Activated CD4-positive, alpha-beta T cell treated with anti-CD3 and anti-CD28 coated beads, Interleukin-2, Interleukin-4, amounts not matched to agents 100 ng/mL and 50 ng/mL, durations not matched to agents 16 hours and 8 hours (primary cell): Measurements from ENCODE around the gene MLLT3.

ENCODE experiments used
- DNase-seq: peaks from one replicate; pipeline ENCODE4 v3.0.0-alpha.2; 2020; ENCODE audit warnings: low spot score

Gene MLLT3

DNA sequence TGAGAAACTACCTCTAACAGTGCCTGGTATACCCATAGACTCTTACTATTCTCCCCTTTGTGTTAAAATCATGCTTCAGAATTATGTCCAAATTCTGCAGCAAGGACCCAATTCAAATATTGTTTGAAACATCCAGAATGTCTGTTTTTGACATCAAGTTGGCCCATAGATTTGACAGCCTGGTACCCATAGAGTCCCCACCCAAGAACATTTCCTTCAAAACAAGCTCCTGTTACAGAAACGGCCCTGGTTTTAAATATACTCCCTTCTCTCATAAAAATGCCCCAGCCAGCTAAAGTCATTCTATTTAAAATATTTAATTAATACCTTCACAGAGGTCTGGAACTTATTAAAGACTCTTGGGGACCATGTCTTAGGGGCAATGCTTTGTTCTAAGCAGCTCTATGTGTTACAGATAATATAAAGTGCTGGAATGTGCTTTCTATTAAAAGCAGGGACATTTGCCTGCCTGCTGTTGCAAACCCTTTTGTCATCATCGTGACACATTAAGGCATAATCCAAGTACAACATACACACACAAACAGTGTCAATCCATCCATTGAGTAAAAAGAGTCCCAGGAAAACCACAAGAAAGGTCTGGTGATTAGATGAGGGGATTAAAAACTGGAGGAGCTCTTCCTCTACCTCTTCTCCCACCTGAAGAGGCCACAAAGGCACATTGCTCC is 321.7 kb downstream of the MLLT3 start:
- DNase-seq, result no peak

DNA sequence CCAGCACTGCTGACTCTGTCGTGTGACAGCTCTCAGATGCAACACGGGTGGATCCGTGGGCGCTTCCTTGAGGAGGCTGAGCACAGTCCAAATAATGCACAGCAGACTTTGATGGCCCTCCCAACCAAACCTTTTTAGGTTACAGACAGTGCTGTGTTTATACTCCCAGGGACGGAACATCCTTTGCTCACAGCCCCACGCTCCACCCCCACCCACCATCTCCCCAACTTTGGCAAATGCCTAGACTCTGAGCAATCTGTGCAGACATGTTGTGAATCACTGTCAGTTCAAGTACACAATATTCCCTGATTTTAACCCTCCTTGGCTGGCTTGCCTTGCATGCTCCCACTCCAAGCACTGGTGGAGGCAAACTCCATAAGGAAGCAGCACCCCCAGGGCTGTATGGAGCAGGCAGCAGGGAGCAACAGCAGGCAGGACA is 324.6 kb downstream of the MLLT3 start:
- no peak for DNase-seq

DNA sequence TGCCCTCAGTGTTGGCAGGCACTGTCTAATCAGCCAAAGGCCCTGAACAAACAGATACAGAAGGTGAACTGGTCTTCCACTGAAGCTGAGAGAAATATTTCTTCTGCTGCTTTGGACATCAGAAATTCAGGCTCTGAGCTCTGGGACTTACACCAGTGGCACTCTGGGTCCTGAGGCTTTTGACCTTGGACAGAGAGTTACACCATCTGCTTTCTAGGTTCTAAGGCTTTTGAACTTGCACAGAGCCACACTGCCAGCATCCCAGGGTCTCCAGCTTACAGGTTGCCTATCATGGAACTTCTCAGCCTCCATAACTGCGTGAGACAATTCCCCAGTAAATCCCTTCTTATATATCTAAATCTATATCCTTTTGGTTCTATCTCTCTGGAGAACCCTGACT is 326.7 kb downstream of the MLLT3 start:
- DNase-seq, result no peak

DNA sequence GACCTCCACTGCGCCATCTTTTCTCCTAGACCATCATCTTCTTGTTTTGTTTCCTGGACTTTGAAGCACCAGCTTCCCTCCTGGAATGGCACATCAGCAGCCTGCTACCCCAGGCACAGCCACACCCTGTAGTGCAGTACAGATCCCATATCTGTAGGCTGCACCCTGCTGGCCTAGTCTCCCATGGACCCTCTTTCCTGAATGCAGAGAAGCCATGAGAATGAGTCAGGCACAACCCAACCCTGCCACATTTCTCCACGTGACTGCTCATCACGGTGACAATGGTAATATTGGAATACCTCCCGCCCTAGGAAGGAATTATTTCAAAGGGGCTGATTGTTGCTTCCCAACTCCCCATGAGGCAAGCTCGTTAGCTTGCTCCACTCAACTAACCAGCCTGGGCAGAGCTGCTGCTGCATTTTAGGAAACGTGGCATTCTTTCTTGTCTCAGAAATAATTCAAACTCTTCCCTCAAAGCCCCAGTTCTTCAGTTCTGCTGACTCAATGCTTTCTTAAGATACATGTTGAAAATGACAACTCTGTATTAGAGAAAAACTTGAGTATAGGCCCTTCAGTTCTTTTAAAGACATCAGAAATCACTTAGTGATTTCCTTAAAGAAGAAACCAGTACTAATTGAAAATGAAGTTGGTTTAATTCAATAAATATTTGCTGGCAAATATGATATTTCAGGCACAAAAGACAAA is 328.1 kb downstream of the MLLT3 start:
- no peak for DNase-seq

DNA sequence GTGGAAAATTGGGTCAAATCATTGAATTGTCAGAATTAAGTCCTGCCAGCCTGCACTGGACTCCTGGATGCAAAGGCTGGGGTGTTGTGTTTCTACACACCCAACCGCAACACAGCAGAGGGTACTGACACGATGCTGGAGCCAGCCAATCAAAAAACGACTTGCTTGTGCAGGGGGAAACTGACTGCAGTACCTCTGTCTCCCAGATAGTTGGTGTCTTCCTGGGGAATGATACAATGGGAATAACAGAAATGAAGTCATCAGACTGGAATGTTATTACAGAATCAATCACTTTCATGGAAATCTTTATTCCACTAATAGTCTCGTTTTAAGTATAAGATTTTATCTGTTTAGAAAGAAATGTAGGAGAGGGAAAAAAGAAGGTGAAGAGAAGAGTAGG is 330.3 kb downstream of the MLLT3 start:
- no peak for DNase-seq
